Liver (tissue), 9 donors: ENCODE results near the gene PROZ. TPM values are rescaled to one million over a fixed set of nuclear protein-coding genes. Genes with fewer than 3 reads are reported as not detected.

Experiments used
- DNase-seq: peaks from one replicate; pipeline ENCODE4 v3.0.0-alpha.2; 2017; ENCODE audit warnings: low spot score
- H3K27ac ChIP-seq, 2 donors: one replicate each; pipeline ENCODE4 v1.7.0; 2013; ENCODE audit warnings: inconsistent platforms in 2 of 2, low read length in 2 of 2, control low read depth in 1 of 2, low read depth in 1 of 2, mild to moderate bottlenecking in 1 of 2
- H3K27me3 ChIP-seq, 4 donors: one replicate each; pipeline versions ENCODE4 v1.6.1 to v1.7.0; 2013; ENCODE audit warnings: low read length in 3 of 4, inconsistent platforms in 1 of 4, mild to moderate bottlenecking in 1 of 4, moderate library complexity in 1 of 4; ENCODE audit not compliant: control insufficient read depth in 4 of 4, insufficient read depth in 4 of 4
- H3K36me3 ChIP-seq, 4 donors: one replicate each; pipeline versions ENCODE4 v1.6.1 to v1.7.0; 2013; ENCODE audit warnings: low read length in 3 of 4, mild to moderate bottlenecking in 3 of 4, low read depth in 1 of 4, moderate library complexity in 1 of 4; ENCODE audit not compliant: control insufficient read depth in 4 of 4, insufficient read depth in 3 of 4
- H3K4me1 ChIP-seq, 4 donors: one replicate each; pipeline versions ENCODE4 v1.6.1 to v1.7.0; 2013; ENCODE audit warnings: low read length in 3 of 4, mild to moderate bottlenecking in 3 of 4, moderate library complexity in 1 of 4; ENCODE audit not compliant: control insufficient read depth in 4 of 4, insufficient read depth in 4 of 4
- H3K4me3 ChIP-seq, 3 donors: one replicate each; pipeline versions ENCODE4 v1.6.1 to v1.7.0; 2013; ENCODE audit warnings: low read length in 3 of 3, control low read depth in 1 of 3, low read depth in 1 of 3, mild to moderate bottlenecking in 1 of 3
- H3K9ac ChIP-seq, 2 donors: one replicate each; pipeline ENCODE4 v1.7.0; 2013; ENCODE audit warnings: low read length in 2 of 2, mild to moderate bottlenecking in 2 of 2, moderate library complexity in 2 of 2, control low read depth in 1 of 2, low read depth in 1 of 2
- H3K9me3 ChIP-seq, 4 donors: one replicate each; pipeline versions ENCODE4 v1.6.1 to v1.7.0; 2013; ENCODE audit warnings: low read length in 3 of 4; ENCODE audit not compliant: control insufficient read depth in 4 of 4
- ATF3 ChIP-seq: IDR thresholded peaks from 2 replicates; pipeline ENCODE4 v1.6.1; 2016; ENCODE audit warnings: antibody characterized with exemption
- EGR1 ChIP-seq, 2 donors: IDR thresholded peaks; 2 replicates each; pipeline ENCODE4 v1.6.1; 2016 to 2018; ENCODE audit warnings: antibody characterized with exemption in 2 of 2, low read depth in 2 of 2
- FOXA1 ChIP-seq: IDR thresholded peaks from 2 replicates; pipeline ENCODE4 v1.6.1; 2016; ENCODE audit warnings: antibody characterized with exemption
- FOXA2 ChIP-seq: IDR thresholded peaks from 2 replicates; pipeline ENCODE4 v1.6.1; 2016; ENCODE audit warnings: antibody characterized with exemption
- GABPA ChIP-seq, 2 donors: IDR thresholded peaks in 1 of 2; conservative IDR thresholded peaks in 1 of 2; 2 replicates each; pipeline ENCODE4 v1.6.1; 2016; ENCODE audit warnings: antibody characterized with exemption in 2 of 2, mild to moderate bottlenecking in 1 of 2, moderate library complexity in 1 of 2
- HNF4A ChIP-seq, 2 donors: conservative IDR thresholded peaks; 2 replicates each; pipeline ENCODE4 v1.6.1; 2016; ENCODE audit warnings: antibody characterized with exemption in 2 of 2, mild to moderate bottlenecking in 2 of 2
- HNF4G ChIP-seq: IDR thresholded peaks from 2 replicates; pipeline ENCODE4 v1.6.1; 2016; ENCODE audit warnings: antibody characterized with exemption
- JUND ChIP-seq, 2 donors: IDR thresholded peaks; 2 replicates each; pipeline ENCODE4 v1.6.1; 2016; ENCODE audit warnings: antibody characterized with exemption in 2 of 2
- MAX ChIP-seq: IDR thresholded peaks from 2 replicates; pipeline ENCODE4 v1.6.1; 2016; ENCODE audit warnings: antibody characterized with exemption
- NR2F2 ChIP-seq: IDR thresholded peaks from 2 replicates; pipeline ENCODE4 v1.6.1; 2016; ENCODE audit warnings: antibody characterized with exemption
- RAD21 ChIP-seq, 2 donors: IDR thresholded peaks; 2 replicates each; pipeline ENCODE4 v1.6.1; 2016; ENCODE audit warnings: antibody characterized with exemption in 2 of 2, mild to moderate bottlenecking in 2 of 2
- REST ChIP-seq: IDR thresholded peaks from 2 replicates; pipeline ENCODE4 v1.6.1; 2016; ENCODE audit warnings: antibody characterized with exemption, mild to moderate bottlenecking
- RXRA ChIP-seq, 2 donors: IDR thresholded peaks; 2 replicates each; pipeline ENCODE4 v1.6.1; 2017 to 2018; ENCODE audit warnings: antibody characterized with exemption in 2 of 2, mild to moderate bottlenecking in 1 of 2
- SP1 ChIP-seq: IDR thresholded peaks from 2 replicates; pipeline ENCODE4 v1.6.1; 2018; ENCODE audit warnings: antibody characterized with exemption, mild to moderate bottlenecking
- TAF1 ChIP-seq: conservative IDR thresholded peaks from 2 replicates; pipeline ENCODE4 v1.6.1; 2016; ENCODE audit warnings: antibody characterized with exemption, mild to moderate bottlenecking
- YY1 ChIP-seq: IDR thresholded peaks from 2 replicates; pipeline ENCODE4 v1.6.1; 2016; ENCODE audit warnings: antibody characterized with exemption, mild to moderate bottlenecking
- ZBTB33 ChIP-seq: IDR thresholded peaks from 2 replicates; pipeline ENCODE4 v1.6.1; 2016; ENCODE audit warnings: antibody characterized with exemption
- WGBS: extraction: QIAGEN DNeasy Blood & Tissue Kit; methylation state at CpG from one replicate; pipeline ENCODE4 v1.1.7; 2013; 5-methylcytosine and 5-hydroxymethylcytosine counted together
- polyA plus RNA-seq, 2 donors: library from polyadenylated mRNA; stranded (reverse) in 1 of 2; unstranded in 1 of 2; fragments of 200-250 nt in 1 of 2; fragments of >200 nt in 1 of 2; fragmentation: Nextera tagmentation in 1 of 2; extraction: Ambion mirVana in 1 of 2; gene quantifications; one replicate each; pipeline versions ENCODE4 v1.2.1 to v1.2.3, GENCODE V29; 2013 to 2015
- total RNA-seq, 2 donors: library from RNA; depleted of rRNA; stranded (reverse); fragments of >200 nt; gene quantifications; one replicate each; pipeline ENCODE4 v1.2.3, GENCODE V29; 2014
- donor health status: healthy.
- donor health status: healthy.
- donor health status: healthy.
- donor health status: healthy.
- donor health status: healthy.

Gene PROZ
- total and polyA plus RNA-seq, 4 donors, result 10.6 to 40.7 (median 30.3) TPM

GRCh38 chr13:113164492-113164891, 6.0 kb downstream of the PROZ start:
- Histone ChIP-seq H3K4me1 (peaks cover 0 to 8% (median 2%) of the 10 kb centered on the region in 4 donors), H3K9ac (no peak overlapping the region), H3K27me3 (no peaks in the 10 kb centered on the region), H3K36me3 (peaks cover 0 to 20% (median 9%) of the 10 kb centered on the region in 4 donors), H3K27ac (no peak overlapping the region), H3K4me3 (no peak overlapping the region), H3K9me3 (no peaks in the 10 kb centered on the region)
- DNase-seq, result no peak
- 85% methylated on average over 12 of the region's 12 CpGs for WGBS
- no peak for TF ChIP-seq NR2F2
- no peak for TF ChIP-seq EGR1 (IDR thresholded peaks at IDR 0.05; ENCODE audit: low read depth in 2 of 2)
- TF ChIP-seq REST, result no peak
- TF ChIP-seq GABPA (IDR thresholded peaks at IDR 0.05 in 1 of 2, conservative IDR thresholded peaks at IDR 0.05 in 1 of 2), result no peak
- no peak for TF ChIP-seq RXRA (IDR thresholded peaks at IDR 0.05)
- no peak for TF ChIP-seq RAD21 (IDR thresholded peaks at IDR 0.05)
- TF ChIP-seq ZBTB33, result no peak
- no peak for TF ChIP-seq SP1
- no peak for TF ChIP-seq FOXA2
- TF ChIP-seq JUND (IDR thresholded peaks at IDR 0.05), result no peak
- no peak for TF ChIP-seq MAX
- TF ChIP-seq HNF4A (conservative IDR thresholded peaks at IDR 0.05), result no peak
- no peak for TF ChIP-seq ATF3
- no peak for TF ChIP-seq FOXA1
- TF ChIP-seq TAF1, result no peak
- no peak for TF ChIP-seq YY1

- Histone ChIP-seq H3K4me3 (no peak overlapping the region), H3K27me3 (no peaks in the 10 kb centered on the region), H3K4me1 (peaks cover 0 to 6% (median 3%) of the 10 kb centered on the region in 4 donors), H3K36me3 (peaks cover 0 to 25% (median 7%) of the 10 kb centered on the region in 4 donors), H3K9ac (no peak overlapping the region), H3K9me3 (no peaks in the 10 kb centered on the region), H3K27ac (no peak overlapping the region)
- DNase-seq, result no peak
- TF ChIP-seq HNF4G, result no peak
- no peak for TF ChIP-seq MAX
- TF ChIP-seq GABPA (IDR thresholded peaks at IDR 0.05 in 1 of 2, conservative IDR thresholded peaks at IDR 0.05 in 1 of 2), result no peak
- 88% methylated on average over 10 of the region's 10 CpGs for WGBS
These were observed 7.8 kb downstream of the PROZ start for GRCh38 chr13:113166266-113166665.
